K562 (cell line): ENCODE data around the gene ARHGEF10L. TPM values are rescaled to one million over a fixed set of nuclear protein-coding genes. Genes with fewer than 3 reads are reported as not detected.

Experiments
- SREBF1 ChIP-seq: fragments of 150-350 bp; IDR thresholded peaks from 2 replicates; pipeline ENCODE4 v1.6.1; 2014; ENCODE audit warnings: antibody characterized with exemption, low read depth, low read length, borderline replicate concordance
- STAT5A ChIP-seq: IDR thresholded peaks from 2 replicates; pipeline ENCODE4 v1.6.1; 2012; ENCODE audit warnings: low read length, inconsistent platforms, borderline replicate concordance
- XRCC5 ChIP-seq: fragments of 200-400 bp; formaldehyde crosslinking; IDR thresholded peaks from 2 replicates; pipeline ENCODE4 v1.6.1; 2017; ENCODE audit warnings: low read depth, mild to moderate bottlenecking, low read length
- ZNF778 ChIP-seq: fragments of 450-650 bp; formaldehyde crosslinking; IDR thresholded peaks from 2 replicates; pipeline ENCODE4 v1.4.0; 2020; ENCODE audit warnings: mild to moderate bottlenecking, moderate library complexity
- ZNF79 ChIP-seq: fragments of 250-450 bp; sonication (Bioruptor Pico); IDR thresholded peaks from 2 replicates; pipeline ENCODE4 v1.4.0; 2020; ENCODE audit warnings: low read depth, mild to moderate bottlenecking, moderate library complexity
- polyA plus RNA-seq, 8 experiments: library from polyadenylated mRNA; depleted of rRNA in 4 of 8; stranded (reverse) in 5 of 8; unstranded in 3 of 8; fragments of >200 nt; fragmentation: Nextera tagmentation in 2 of 8; fragmentation: Illumina TruSeq in 1 of 8; extraction: Ambion mirVana in 2 of 8; extraction: Trizol in 1 of 8; gene quantifications; 2 replicates each; pipeline versions ENCODE4 v1.2.1 to v1.2.3, GENCODE V29; 2011 to 2014; ENCODE audit warnings: inconsistent platforms in 1 of 8, missing spikeins in 1 of 8
- total RNA-seq, 7 experiments: library from RNA; depleted of rRNA in 6 of 7; stranded (reverse); fragments of >200 nt in 6 of 7; fragmentation: Illumina TruSeq in 2 of 7; extraction: Trizol in 2 of 7; gene quantifications; 2 replicates each; pipeline versions ENCODE4 v1.2.1 to v1.2.3, GENCODE V29; 2011 to 2021; ENCODE audit warnings: low replicate concordance in 1 of 7
- TF ChIP-seq, protein P1 (sequence below), 2 experiments: fragments of 450-650 bp in 1 of 2; sonication (generic) in 1 of 2; formaldehyde crosslinking in 1 of 2; IDR thresholded peaks; 2 replicates each; pipeline versions ENCODE4 v1.7.1 to v1.9.0; 2016 to 2022; ENCODE audit warnings: inconsistent platforms in 1 of 2, mild to moderate bottlenecking in 1 of 2, missing genetic modification reagents in 1 of 2
- TF ChIP-seq, protein P2 (sequence below): fragments of 450-650 bp; IDR thresholded peaks from one replicate; pipeline ENCODE4 v1.6.1; 2018; ENCODE audit warnings: mild to moderate bottlenecking, moderate library complexity; ENCODE audit not compliant: partially characterized antibody

ARHGEF10L gene
- total and polyA plus RNA-seq, 9 of the 15 experiments (the other 6 are each of a cell fraction or from before 2014, with no cell fraction given) = 0.09 to 0.13 TPM; not detected in 7

DNA sequence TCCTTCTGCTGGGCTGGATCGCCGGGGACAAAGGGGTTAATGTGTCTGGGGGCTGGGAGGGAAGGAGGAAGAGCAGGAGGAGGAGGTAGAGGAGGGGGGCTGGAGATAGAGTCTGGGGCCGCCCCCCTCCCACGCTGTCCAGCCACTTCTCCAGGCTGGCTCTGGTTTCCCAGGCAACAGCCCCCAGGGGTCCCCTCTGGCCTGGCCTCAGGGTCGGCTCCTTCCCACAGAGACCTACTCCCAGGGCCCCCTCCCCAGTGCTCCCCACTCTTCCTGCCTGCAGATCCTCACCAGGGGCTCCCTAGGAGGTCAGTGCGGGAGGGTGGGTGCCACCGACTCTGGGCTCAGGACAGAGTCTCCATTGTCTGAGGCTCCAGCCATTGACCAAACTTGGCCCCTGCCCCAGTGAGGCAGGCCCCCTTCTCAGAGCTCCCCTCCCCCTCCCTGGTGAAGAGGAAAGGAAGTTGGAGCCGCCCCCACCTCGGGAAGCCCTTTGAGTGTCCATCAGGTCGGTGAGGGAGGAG, 34.1 kb downstream of the ARHGEF10L start (continued):
- TF ChIP-seq, protein P1, sequence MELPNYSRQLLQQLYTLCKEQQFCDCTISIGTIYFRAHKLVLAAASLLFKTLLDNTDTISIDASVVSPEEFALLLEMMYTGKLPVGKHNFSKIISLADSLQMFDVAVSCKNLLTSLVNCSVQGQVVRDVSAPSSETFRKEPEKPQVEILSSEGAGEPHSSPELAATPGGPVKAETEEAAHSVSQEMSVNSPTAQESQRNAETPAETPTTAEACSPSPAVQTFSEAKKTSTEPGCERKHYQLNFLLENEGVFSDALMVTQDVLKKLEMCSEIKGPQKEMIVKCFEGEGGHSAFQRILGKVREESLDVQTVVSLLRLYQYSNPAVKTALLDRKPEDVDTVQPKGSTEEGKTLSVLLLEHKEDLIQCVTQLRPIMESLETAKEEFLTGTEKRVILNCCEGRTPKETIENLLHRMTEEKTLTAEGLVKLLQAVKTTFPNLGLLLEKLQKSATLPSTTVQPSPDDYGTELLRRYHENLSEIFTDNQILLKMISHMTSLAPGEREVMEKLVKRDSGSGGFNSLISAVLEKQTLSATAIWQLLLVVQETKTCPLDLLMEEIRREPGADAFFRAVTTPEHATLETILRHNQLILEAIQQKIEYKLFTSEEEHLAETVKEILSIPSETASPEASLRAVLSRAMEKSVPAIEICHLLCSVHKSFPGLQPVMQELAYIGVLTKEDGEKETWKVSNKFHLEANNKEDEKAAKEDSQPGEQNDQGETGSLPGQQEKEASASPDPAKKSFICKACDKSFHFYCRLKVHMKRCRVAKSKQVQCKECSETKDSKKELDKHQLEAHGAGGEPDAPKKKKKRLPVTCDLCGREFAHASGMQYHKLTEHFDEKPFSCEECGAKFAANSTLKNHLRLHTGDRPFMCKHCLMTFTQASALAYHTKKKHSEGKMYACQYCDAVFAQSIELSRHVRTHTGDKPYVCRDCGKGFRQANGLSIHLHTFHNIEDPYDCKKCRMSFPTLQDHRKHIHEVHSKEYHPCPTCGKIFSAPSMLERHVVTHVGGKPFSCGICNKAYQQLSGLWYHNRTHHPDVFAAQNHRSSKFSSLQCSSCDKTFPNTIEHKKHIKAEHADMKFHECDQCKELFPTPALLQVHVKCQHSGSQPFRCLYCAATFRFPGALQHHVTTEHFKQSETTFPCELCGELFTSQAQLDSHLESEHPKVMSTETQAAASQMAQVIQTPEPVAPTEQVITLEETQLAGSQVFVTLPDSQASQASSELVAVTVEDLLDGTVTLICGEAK (IDR thresholded peaks at IDR 0.05) = no peak
- TF ChIP-seq, protein P1 (CRISPR knock-in tag; IDR thresholded peaks at IDR 0.05) = no peak
- TF ChIP-seq, protein P2, sequence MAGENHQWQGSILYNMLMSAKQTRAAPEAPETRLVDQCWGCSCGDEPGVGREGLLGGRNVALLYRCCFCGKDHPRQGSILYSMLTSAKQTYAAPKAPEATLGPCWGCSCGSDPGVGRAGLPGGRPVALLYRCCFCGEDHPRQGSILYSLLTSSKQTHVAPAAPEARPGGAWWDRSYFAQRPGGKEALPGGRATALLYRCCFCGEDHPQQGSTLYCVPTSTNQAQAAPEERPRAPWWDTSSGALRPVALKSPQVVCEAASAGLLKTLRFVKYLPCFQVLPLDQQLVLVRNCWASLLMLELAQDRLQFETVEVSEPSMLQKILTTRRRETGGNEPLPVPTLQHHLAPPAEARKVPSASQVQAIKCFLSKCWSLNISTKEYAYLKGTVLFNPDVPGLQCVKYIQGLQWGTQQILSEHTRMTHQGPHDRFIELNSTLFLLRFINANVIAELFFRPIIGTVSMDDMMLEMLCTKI = no peak
- no peak for TF ChIP-seq ZNF778 (CRISPR knock-in tag)
- no peak for TF ChIP-seq SREBF1
- no peak for TF ChIP-seq ZNF79
- TF ChIP-seq STAT5A = no peak
- TF ChIP-seq XRCC5 = no peak
